Breast epithelium (tissue), 4 donors: ENCODE measurements around the gene OBI1. TPM values are rescaled to one million over a fixed set of nuclear protein-coding genes. Genes with fewer than 3 reads are reported as not detected.

Experiments
- DNase-seq, 2 donors: peaks; one replicate each; pipeline ENCODE4 v3.0.0-alpha.2; 2019; ENCODE audit warnings: low spot score in 2 of 2
- H3K27ac ChIP-seq, 2 donors: fragments of 200-600 bp; sonication (generic) in 1 of 2; one replicate each; pipeline ENCODE4 v1.5.1; 2016 to 2019; ENCODE audit warnings: mild to moderate bottlenecking in 1 of 2
- H3K27me3 ChIP-seq, 2 donors: fragments of 200-600 bp; sonication (generic) in 1 of 2; one replicate each; pipeline versions ENCODE4 v1.5.1 to v1.6.0; 2017 to 2019; ENCODE audit warnings: control low read depth in 1 of 2, mild to moderate bottlenecking in 1 of 2
- H3K36me3 ChIP-seq: fragments of 200-600 bp; one replicate; pipeline ENCODE4 v1.5.1; 2019
- H3K4me1 ChIP-seq, 2 donors: fragments of 200-600 bp; sonication (generic); one replicate each; pipeline ENCODE4 v1.5.1; 2016 to 2019; ENCODE audit warnings: control low read depth in 1 of 2
- H3K4me3 ChIP-seq, 3 donors: fragments of 200-600 bp; sonication (generic); 1 replicate in 2 of 3; 2 replicates in 1 of 3; pipeline ENCODE4 v1.5.1; 2016 to 2019; ENCODE audit warnings: mild to moderate bottlenecking in 3 of 3, moderate library complexity in 2 of 3
- H3K9me3 ChIP-seq, 2 donors: fragments of 200-600 bp; sonication (generic) in 1 of 2; one replicate each; pipeline ENCODE4 v1.5.1; 2016 to 2019; ENCODE audit warnings: control low read depth in 1 of 2
- CTCF ChIP-seq, 3 donors: fragments of 450-650 bp; IDR thresholded peaks; one replicate each; pipeline ENCODE4 v1.5.1; 2016 to 2017; ENCODE audit warnings: antibody characterized with exemption in 3 of 3, mild to moderate bottlenecking in 3 of 3, moderate library complexity in 3 of 3
- POLR2A ChIP-seq: fragments of 450-650 bp; IDR thresholded peaks from one replicate; pipeline ENCODE4 v1.6.1; 2016; ENCODE audit warnings: antibody characterized with exemption, mild to moderate bottlenecking, moderate library complexity
- POLR2AphosphoS5 ChIP-seq, 3 donors: sonication (generic); formaldehyde crosslinking; IDR thresholded peaks; one replicate each; pipeline ENCODE4 v1.6.1; 2017; ENCODE audit warnings: antibody characterized with exemption in 3 of 3
- intact Hi-C: fragments of 100-400 bp; cut with DNase I; formaldehyde crosslinking; loops from one replicate; pipeline ENCODE4 v1.15.1; 2023; ENCODE audit warnings: low total_unique reads
- total RNA-seq, 3 donors: library from RNA; depleted of rRNA; stranded (reverse); fragments of >200 nt; gene quantifications; one replicate each; pipeline ENCODE4 v1.1.0, GENCODE V29; 2016

The OBI1 gene
- total RNA-seq, 3 donors from 2014 or later: 10.1 to 14.0 (median 13.4) TPM

- DNase-seq: no peak
- H3K4me3 ChIP-seq: no peak overlapping the region
- intact Hi-C loops: no loop called here
- no peaks in the 10 kb centered on the region for H3K36me3 ChIP-seq
- H3K27ac ChIP-seq: no peak overlapping the region
- no peaks in the 10 kb centered on the region for H3K9me3 ChIP-seq
- peaks cover 11 to 93% of the 10 kb centered on the region in 2 donors for H3K27me3 ChIP-seq
- no peak for TF ChIP-seq POLR2A
- no peak for TF ChIP-seq POLR2AphosphoS5 (IDR thresholded peaks at IDR 0.05)
- no peak for TF ChIP-seq CTCF (IDR thresholded peaks at IDR 0.05)
- H3K4me1 ChIP-seq: peaks cover 3 to 4% of the 10 kb centered on the region in 2 donors
These were observed 58.6 kb downstream of the OBI1 start for GRCh38 chr13:78600280-78600883.

GRCh38 chr13:78599645-78600279, 59.2 kb downstream of the OBI1 start:
- Histone ChIP-seq H3K4me3 (no peak overlapping the region), H3K27ac (no peak overlapping the region), H3K27me3 (peaks cover 8 to 93% of the 10 kb centered on the region in 2 donors), H3K4me1 (peaks cover 3 to 4% of the 10 kb centered on the region in 2 donors), H3K36me3 (no peaks in the 10 kb centered on the region), H3K9me3 (no peaks in the 10 kb centered on the region)
- DNase-seq: no peak
- intact Hi-C loops: no loop called here
- no peak for TF ChIP-seq POLR2A
- TF ChIP-seq CTCF (IDR thresholded peaks at IDR 0.05): no peak
- no peak for TF ChIP-seq POLR2AphosphoS5 (IDR thresholded peaks at IDR 0.05)

GRCh38 chr13:78598966-78599644, 59.9 kb downstream of the OBI1 start:
- no peak for TF ChIP-seq CTCF (IDR thresholded peaks at IDR 0.05)
- TF ChIP-seq POLR2AphosphoS5 (IDR thresholded peaks at IDR 0.05): no peak
- no peak for TF ChIP-seq POLR2A
- intact Hi-C loops: no loop called here
- H3K27me3 ChIP-seq: peaks cover 8 to 96% of the 10 kb centered on the region in 2 donors
- H3K9me3 ChIP-seq: no peaks in the 10 kb centered on the region
- no peak overlapping the region for H3K4me3 ChIP-seq
- no peak overlapping the region for H3K27ac ChIP-seq
- DNase-seq: no peak
- no peaks in the 10 kb centered on the region for H3K36me3 ChIP-seq
- H3K4me1 ChIP-seq: peaks cover 3 to 4% of the 10 kb centered on the region in 2 donors

- peaks cover 11 to 96% of the 10 kb centered on the region in 2 donors for H3K27me3 ChIP-seq
- intact Hi-C loops: no loop called here
- no peak for DNase-seq
- H3K27ac ChIP-seq: no peak overlapping the region
- peaks cover 0 to 3% of the 10 kb centered on the region in 2 donors for H3K4me1 ChIP-seq
- H3K4me3 ChIP-seq: no peak overlapping the region
- no peaks in the 10 kb centered on the region for H3K36me3 ChIP-seq
- no peaks in the 10 kb centered on the region for H3K9me3 ChIP-seq
- no peak for TF ChIP-seq POLR2A
- TF ChIP-seq POLR2AphosphoS5 (IDR thresholded peaks at IDR 0.05): no peak
- no peak for TF ChIP-seq CTCF (IDR thresholded peaks at IDR 0.05)
These were observed 60.7 kb downstream of the OBI1 start for GRCh38 chr13:78598116-78598781.
